ENCODE data around the gene BPIFB1.

DNA sequence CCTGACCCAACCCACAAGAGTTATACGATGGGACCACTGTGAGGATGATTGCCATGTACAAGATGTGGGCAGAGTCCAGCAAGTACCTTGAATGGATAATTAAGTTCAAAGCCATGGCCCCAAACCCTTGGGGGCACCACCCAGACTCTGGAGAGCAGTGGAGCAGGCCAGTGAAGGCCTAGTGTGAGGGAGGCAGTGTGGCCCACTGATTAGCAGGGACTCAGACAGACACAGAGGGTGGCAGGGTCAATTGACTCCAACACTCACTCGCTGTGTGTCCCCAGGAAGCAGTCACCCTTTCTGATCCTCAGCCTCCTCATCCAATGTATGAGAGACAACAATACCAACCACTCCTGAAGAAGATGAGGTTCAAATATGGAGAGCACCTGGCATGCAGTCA, 49.0 kb upstream of the BPIFB1 start:
- TF ChIP-seq, protein P1, sequence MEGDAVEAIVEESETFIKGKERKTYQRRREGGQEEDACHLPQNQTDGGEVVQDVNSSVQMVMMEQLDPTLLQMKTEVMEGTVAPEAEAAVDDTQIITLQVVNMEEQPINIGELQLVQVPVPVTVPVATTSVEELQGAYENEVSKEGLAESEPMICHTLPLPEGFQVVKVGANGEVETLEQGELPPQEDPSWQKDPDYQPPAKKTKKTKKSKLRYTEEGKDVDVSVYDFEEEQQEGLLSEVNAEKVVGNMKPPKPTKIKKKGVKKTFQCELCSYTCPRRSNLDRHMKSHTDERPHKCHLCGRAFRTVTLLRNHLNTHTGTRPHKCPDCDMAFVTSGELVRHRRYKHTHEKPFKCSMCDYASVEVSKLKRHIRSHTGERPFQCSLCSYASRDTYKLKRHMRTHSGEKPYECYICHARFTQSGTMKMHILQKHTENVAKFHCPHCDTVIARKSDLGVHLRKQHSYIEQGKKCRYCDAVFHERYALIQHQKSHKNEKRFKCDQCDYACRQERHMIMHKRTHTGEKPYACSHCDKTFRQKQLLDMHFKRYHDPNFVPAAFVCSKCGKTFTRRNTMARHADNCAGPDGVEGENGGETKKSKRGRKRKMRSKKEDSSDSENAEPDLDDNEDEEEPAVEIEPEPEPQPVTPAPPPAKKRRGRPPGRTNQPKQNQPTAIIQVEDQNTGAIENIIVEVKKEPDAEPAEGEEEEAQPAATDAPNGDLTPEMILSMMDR (IDR thresholded peaks at IDR 0.05; ENCODE audit: low read depth, low read length): no peak
- no peak for TF ChIP-seq EZH2phosphoT487 (IDR thresholded peaks at IDR 0.05; ENCODE audit: low read depth)

Measured in OCI-LY3 (cell line).